Chondrocyte (in vitro differentiated cells): ENCODE data around the gene SPATA20. TPM values are rescaled to one million over a fixed set of nuclear protein-coding genes. Genes with fewer than 3 reads are reported as not detected.

Source experiments
- DNase-seq: peaks from one replicate; pipeline ENCODE4 v3.0.0; 2021; ENCODE audit warnings: mixed read lengths, low spot score
- H3K27ac Mint-ChIP-seq: one replicate; pipeline ENCODE4 v1.8.0; 2021; ENCODE audit warnings: mild to moderate bottlenecking, moderate library complexity, mixed read lengths; ENCODE audit not compliant: unreplicated experiment
- H3K27me3 Mint-ChIP-seq: 2 replicates; pipeline ENCODE4 v1.8.0; 2021; ENCODE audit warnings: low read depth, mixed read lengths
- H3K36me3 Mint-ChIP-seq: 2 replicates; pipeline ENCODE4 v1.8.0; 2021; ENCODE audit warnings: low read depth, mixed read lengths
- H3K4me1 Mint-ChIP-seq: 2 replicates; pipeline ENCODE4 v1.8.0; 2021; ENCODE audit warnings: low read depth, mild to moderate bottlenecking, mixed read lengths
- H3K4me3 Mint-ChIP-seq: one replicate; pipeline ENCODE4 v1.8.0; 2021; ENCODE audit warnings: mild to moderate bottlenecking, moderate library complexity, mixed read lengths; ENCODE audit not compliant: unreplicated experiment
- H3K9me3 Mint-ChIP-seq: 2 replicates; pipeline ENCODE4 v1.8.0; 2021; ENCODE audit warnings: low read depth, mixed read lengths
- CTCF ChIP-seq: fragments of 200-600 bp; sonication (generic); IDR thresholded peaks from 2 replicates; pipeline ENCODE4 v1.5.0; 2021; ENCODE audit warnings: antibody characterized with exemption, mild to moderate bottlenecking, moderate library complexity
- total RNA-seq: library from RNA; stranded (reverse); gene quantifications from 3 replicates; pipeline ENCODE4 v1.2.1, GENCODE V29; 2021

The SPATA20 gene
- total RNA-seq, 1 donor from 2014 or later, result 51.8 TPM

- H3K27me3 Mint-ChIP-seq, result peaks cover 28% of the 10 kb centered on the region
- DNase-seq, result no peak
- no peaks in the 10 kb centered on the region for H3K9me3 Mint-ChIP-seq
- H3K4me1 Mint-ChIP-seq, result peaks cover 14% of the 10 kb centered on the region
- no peak for TF ChIP-seq CTCF
- peaks cover 9% of the 10 kb centered on the region for H3K36me3 Mint-ChIP-seq
- no peak overlapping the region for H3K4me3 Mint-ChIP-seq
- no peak overlapping the region for H3K27ac Mint-ChIP-seq
Observed at GRCh38 chr17:50558941-50559614, 12.1 kb downstream of the SPATA20 start.

DNA sequence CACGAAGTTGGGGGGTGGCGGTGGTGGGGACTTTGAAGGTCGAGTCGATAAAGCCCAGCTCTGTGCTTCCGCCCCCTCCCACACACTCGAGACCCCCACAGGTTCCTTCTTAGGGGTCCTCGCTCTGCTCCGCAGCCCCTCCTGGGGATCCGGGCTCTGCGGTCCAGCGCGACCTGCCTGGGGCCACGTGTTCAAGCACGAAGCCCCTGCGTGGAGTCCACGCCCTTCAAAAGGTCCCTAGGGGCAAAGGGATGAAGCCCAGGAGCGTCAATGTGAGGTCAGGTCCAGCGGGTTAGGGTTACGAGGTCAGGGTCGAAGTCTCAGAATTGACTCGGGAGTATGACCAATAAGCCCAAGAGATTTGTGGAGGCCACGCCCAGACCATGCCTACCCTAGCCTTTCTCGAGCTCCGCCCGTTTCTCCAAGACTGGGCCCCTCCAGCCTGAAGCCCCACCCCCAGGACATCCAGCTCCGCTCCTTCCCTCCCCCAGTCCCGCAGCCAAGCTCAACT lies 12.8 kb downstream of the SPATA20 start:
- no peaks in the 10 kb centered on the region for H3K9me3 Mint-ChIP-seq
- peaks cover 7% of the 10 kb centered on the region for H3K36me3 Mint-ChIP-seq
- H3K4me1 Mint-ChIP-seq, result peaks cover 17% of the 10 kb centered on the region
- no peak for DNase-seq
- H3K27ac Mint-ChIP-seq, result no peak overlapping the region
- H3K27me3 Mint-ChIP-seq, result peaks cover 29% of the 10 kb centered on the region
- peak overlapping the region; percentile 68 for H3K4me3 Mint-ChIP-seq
- no peak for TF ChIP-seq CTCF

DNA sequence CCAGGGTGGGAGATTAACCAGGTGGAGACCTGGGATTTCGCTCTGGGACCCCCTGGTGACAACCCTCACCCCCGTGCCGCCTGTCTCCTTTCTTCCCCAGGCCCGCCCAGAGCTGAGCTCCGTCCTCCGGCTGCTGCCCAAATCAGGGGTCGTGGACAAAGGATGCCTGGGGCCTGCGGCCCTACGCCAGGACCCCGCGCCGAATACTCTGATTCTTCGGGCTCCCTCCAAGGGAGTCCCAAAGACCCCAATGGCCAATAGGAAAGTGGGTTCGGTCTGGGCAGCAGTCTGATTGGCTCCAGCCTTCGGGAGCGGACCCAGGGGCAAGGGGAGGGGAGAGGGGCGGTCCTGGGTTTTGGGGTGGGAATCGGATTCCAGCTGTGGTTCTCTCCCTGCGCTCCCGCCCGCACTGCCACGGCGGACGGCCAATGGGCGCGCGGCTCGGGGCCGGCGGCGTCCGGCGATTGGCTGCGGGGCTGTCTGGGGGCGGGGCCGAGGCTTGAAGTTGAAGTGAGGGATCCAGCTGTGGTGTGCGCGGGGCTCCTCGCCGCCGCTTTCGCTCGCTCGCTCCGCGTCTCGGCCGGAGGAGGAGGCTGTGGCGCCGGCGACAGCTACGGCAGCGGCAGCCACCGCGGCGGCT lies 13.3 kb downstream of the SPATA20 start, which contains the start of gene CACNA1G:
Gene CACNA1G (plus strand): TSS at position 531 of the 640 bp plus-strand sequence. CDS start 745 bp downstream, outside the sequence.
- H3K27ac Mint-ChIP-seq, result no peak within 1 kb of the TSS
- no peaks in the 10 kb centered on the region for H3K9me3 Mint-ChIP-seq
- H3K4me1 Mint-ChIP-seq, result peaks cover 19% of the 10 kb centered on the region
- peak; percentile 10 for TF ChIP-seq CTCF
- no peak for DNase-seq
- H3K27me3 Mint-ChIP-seq, result peaks cover 33% of the 10 kb centered on the region
- H3K4me3 Mint-ChIP-seq, result peak within 1 kb of the TSS; percentile 68
- H3K36me3 Mint-ChIP-seq, result peaks cover 2% of the 10 kb centered on the region

GRCh38 chr17:50560931-50561745 lies 14.2 kb downstream of the SPATA20 start:
- H3K27ac Mint-ChIP-seq, result no peak overlapping the region
- no peak overlapping the region for H3K4me3 Mint-ChIP-seq
- peaks cover 19% of the 10 kb centered on the region for H3K4me1 Mint-ChIP-seq
- peaks cover 1% of the 10 kb centered on the region for H3K36me3 Mint-ChIP-seq
- TF ChIP-seq CTCF, result no peak
- no peak for DNase-seq
- no peaks in the 10 kb centered on the region for H3K9me3 Mint-ChIP-seq
- peaks cover 39% of the 10 kb centered on the region for H3K27me3 Mint-ChIP-seq

- peaks cover 45% of the 10 kb centered on the region for H3K27me3 Mint-ChIP-seq
- H3K36me3 Mint-ChIP-seq, result peaks cover 1% of the 10 kb centered on the region
- no peak overlapping the region for H3K27ac Mint-ChIP-seq
- H3K4me3 Mint-ChIP-seq, result no peak overlapping the region
- DNase-seq, result no peak
- H3K9me3 Mint-ChIP-seq, result no peaks in the 10 kb centered on the region
- TF ChIP-seq CTCF, result no peak
- peaks cover 19% of the 10 kb centered on the region for H3K4me1 Mint-ChIP-seq
Observed at GRCh38 chr17:50561746-50562141, 14.8 kb downstream of the SPATA20 start.
